NCI-H510A (cell line): ENCODE data around the gene TAF4.
"Not testable (repeated sequence)": the region's sequence is repeated elsewhere in the genome, so short reads cannot be mapped to it uniquely, and the experiment has no call there.

ENCODE experiments used
- DNase-seq: peaks from one replicate; lab custom pipeline; 2025; lab: John Stamatoyannopoulos, UW

TAF4 gene

DNA sequence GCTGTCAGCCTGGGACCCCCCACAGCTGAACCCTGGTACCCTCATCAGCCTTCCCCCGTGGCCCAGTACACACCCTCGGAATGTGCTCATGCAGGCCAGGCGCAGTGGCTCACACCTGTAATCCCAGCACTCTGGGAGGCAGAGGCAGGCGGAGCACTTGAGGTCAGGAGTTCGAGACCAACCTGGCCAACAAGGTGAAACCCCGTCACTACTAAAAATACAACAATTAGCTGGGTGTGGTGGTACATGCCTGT lies 9.9 kb downstream of the TAF4 start:
- not testable (repeated sequence) for DNase-seq

GRCh38 chr20:62055106-62055861 lies 10.4 kb downstream of the TAF4 start:
- DNase-seq: no peak

- no peak for DNase-seq
Observed at GRCh38 chr20:62054451-62054953, 11.2 kb downstream of the TAF4 start.

- DNase-seq: no peak
Observed at GRCh38 chr20:62053465-62054196, 12.1 kb downstream of the TAF4 start.

DNA sequence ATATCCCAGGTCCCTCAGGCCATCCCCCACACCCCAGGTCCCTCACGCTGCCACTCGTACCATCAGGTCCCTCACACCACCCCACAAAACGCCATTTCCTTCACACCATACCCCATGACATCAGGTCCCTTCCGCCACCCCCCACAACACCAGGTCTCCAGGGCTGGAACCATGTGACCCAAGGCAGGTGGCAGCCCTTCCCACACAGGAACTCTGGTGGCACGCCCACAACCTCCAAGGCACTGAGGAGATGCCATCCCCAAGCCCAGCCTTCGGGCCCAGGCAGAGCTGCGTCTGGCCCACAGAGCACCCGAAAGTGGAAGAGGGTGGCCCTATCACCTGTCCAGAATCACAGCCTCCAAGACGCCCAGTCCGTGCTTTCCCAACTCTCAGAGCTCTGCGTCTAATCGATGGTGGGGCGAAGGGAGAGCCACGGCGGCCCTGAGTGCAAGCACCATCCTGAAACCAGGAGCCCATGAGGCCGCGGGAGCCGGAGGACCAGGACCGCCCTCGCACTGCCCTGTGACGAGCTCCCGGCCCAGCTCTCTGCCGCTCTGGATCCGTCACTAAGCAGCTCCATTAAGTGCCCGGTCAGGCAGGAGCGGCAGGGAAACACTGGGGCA lies 12.7 kb downstream of the TAF4 start:
- DNase-seq: no peak

DNA sequence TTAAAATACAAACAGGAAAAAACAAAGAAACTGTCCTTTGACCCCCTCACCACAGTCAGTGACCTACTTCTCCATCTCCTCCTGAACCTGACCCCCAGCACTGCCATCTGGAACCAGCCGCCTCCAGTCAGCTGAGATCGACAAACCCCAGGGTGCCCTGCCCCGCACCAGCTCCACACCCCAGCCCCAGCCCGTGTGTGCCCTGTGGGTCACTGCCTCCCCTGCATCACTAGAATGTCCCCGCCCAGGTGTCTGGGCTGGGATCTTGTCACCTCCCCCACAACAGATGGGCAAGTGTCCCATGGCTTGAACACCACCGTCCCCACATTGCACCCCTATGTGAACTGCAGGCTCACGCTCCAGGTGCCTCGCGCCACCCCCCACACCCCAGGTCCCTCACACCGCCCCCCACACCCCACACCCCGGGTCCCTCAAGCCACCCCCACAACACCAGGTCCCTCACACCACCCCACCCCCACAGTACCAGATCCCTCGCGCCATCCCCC lies 13.3 kb downstream of the TAF4 start:
- no peak for DNase-seq

GRCh38 chr20:62051546-62052255 lies 14.0 kb downstream of the TAF4 start:
- no peak for DNase-seq

DNA sequence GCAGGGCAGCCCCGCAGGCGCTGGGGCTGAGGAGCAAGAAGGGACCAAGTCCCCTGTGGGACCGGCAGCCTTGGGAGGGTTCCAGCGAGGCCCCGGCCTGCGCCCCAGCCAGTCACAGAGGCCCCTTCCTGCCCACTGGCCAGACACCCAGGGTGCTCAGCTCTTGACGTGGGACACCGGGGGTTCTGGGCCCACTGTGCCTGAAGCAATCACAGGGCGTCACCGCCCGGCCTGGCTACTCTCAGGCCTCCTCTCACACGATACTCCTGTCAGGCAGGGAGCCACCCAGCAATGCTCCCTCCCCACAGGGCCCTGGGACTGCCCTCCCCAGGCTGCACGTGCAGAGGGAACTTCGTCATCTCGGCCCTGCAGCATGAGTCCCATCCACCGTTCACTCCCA lies 14.5 kb downstream of the TAF4 start:
- no peak for DNase-seq

DNA sequence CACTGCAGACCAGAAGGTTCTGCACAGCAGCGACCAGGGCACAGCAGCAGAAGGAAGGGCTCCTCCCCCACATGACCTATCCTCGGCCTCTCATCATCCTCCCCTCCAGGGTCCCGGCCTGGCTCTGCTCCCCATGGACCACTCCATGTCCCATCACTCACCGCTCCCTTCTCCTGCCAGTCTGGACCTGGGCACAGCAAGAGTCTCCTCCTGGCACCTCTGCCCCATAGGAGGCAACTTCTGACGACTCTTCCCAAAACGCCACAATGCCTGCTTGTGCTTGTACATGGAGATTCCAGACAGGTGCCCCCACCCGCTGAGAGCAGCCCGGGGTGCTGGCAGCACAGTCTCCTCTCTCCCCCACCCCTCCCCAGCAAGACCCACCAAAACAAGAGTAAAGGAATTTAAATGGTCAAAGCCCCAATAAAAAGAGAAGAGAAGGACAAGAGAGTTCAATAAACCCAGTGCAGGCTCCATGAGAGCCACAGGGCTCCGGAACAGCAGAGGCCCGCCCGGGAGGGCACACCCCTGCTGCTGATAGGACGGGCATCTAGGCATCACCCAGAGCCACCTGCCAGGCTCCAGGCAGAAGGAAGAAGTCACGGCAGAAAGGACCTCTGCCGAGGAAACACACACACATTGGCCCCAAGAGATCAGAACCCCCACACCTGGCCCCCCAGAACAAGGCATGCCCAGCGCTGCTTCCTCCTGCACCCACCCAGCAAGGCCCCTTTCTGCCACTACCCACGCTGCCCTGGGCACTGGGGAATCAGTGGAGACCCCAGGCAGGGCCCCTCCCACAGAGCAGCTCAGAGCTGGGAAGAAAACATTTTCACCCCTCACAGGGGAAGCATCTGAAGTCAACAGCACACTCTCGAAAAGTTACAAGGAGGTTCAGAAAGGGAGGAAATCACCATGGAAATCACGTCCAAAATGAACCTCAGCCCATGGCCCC lies 15.2 kb downstream of the TAF4 start:
- DNase-seq: no peak

GRCh38 chr20:62049342-62050165 lies 16.1 kb downstream of the TAF4 start:
- no peak for DNase-seq

GRCh38 chr20:62048821-62049291 lies 16.8 kb downstream of the TAF4 start:
- no peak for DNase-seq

DNA sequence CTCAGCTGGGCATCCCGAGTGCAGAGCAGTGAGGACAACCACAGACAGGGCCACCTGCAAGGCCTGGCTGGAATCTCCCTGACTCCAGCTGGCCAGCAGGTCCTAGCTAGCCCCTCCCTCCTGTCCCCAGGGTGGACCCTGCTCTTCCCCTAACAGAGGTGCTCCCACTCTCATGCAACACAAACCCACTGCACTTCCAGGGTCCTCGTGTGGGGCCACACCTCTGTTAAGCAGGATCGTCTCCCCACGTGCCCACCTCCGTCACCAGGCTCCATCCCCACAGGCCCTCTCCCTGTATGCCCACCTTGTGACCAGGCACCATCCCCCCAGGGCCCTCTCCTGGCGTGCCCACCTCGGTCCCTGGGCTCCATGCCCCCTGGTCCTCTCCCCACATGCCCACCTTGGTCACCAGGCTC lies 17.3 kb downstream of the TAF4 start:
- DNase-seq: no peak

DNA sequence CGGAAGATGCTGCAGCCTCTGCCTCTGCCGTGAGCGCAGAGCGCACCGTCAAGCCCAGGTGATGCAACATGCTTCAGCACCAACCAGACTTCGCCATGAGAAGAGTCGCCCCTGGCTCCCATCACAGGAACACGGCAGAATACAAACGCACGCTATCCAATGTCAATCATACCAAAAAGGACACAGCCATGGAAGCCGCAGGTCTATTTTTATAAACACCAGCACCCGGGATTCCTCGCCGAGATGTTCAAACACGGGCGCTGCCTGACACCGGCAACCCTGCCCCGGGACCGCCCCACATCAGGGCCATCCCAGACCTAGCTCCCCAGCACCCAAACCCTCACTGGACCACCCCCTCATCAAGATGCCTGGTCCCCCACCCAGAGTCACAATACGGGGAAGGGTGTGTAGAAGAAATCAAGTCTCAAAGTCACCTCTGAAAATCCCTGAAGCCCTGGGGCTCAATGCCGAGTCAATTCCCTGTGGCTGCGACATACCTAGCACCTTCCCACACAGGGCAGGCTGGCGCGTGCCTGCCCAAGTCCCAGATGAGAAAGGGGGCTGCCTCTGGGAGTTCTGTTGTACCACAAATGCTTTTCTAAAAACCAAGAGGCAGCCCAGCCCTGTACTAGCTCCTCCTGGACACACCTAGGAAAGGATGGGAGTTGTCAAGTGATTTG lies 17.9 kb downstream of the TAF4 start:
- DNase-seq: no peak

- DNase-seq: no peak
Observed at GRCh38 chr20:62046431-62046830, 19.2 kb downstream of the TAF4 start.

- no peak for DNase-seq
Observed at GRCh38 chr20:62045529-62046285, 20.0 kb downstream of the TAF4 start.

DNA sequence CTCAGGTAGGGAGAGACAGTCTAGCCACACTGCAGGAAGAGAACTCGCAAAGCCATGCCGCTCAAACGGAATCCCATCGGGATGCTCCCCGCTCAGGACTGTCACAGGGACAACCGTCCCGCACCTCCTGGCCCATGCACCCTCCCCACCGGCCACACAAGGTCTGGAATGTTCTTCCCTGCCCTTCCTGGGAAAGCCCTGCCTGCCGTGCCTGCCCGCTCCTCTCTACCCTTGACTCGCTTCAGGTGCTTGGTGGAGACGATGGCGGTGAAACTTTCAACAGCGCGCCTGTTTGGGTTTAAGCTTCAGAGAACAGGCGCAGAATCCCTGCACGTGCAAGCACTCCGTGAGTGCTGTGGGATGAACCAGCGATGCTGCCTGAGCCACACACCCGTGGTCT lies 20.6 kb downstream of the TAF4 start:
- DNase-seq: no peak

GRCh38 chr20:62044631-62045030 lies 21.1 kb downstream of the TAF4 start:
- no peak for DNase-seq

DNA sequence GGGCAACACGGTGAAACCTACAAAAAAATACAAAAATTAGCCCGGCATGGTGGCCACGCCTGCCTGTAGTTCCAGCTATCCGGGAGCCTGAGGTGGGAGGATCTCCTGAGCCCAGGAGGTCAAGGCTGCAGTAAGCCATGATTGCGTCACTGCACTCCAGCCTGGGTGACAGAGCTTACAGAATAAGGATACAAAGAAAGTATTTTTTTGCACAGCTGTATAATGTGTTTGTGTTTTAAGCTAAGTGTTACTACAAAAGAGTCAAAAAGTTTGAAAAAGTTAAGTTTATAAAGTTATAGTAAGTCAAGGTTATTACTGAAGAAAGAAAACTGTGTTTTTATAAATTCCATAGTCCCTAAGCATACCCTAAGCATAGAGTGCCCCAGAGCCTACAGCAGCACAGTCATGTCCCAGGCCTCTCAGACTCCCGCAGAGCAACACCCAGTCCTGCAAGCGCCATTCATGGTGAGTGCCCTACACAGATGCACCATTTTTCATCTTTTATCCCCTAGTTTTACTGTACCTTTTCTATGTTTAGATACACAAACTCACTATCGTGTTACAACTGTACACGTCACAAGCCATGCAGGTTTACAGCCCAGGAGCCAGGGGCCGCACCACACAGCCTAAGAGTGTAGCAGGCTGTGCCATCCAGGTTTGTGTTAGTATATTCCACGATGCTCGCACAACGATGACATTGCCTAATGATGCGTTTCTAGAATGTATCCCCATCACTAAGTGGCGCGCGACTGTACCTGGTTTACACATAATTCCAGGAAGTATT lies 22.4 kb downstream of the TAF4 start:
- no peak for DNase-seq
